Loucy (cell line): ENCODE results near the gene PRKAR1A.

Source experiments
- EZH2phosphoT487 ChIP-seq: fragments of 200-600 bp; IDR thresholded peaks from 2 replicates; pipeline ENCODE4 v1.6.1; 2018; ENCODE audit warnings: antibody characterized with exemption, mild to moderate bottlenecking, moderate library complexity, borderline replicate concordance
- TF ChIP-seq, protein P1 (sequence below): fragments of 200-600 bp; sonication (generic); conservative IDR thresholded peaks from 2 replicates; pipeline ENCODE4 v1.5.1; 2014; ENCODE audit warnings: mild to moderate bottlenecking, antibody characterized with exemption, low read length

DNA sequence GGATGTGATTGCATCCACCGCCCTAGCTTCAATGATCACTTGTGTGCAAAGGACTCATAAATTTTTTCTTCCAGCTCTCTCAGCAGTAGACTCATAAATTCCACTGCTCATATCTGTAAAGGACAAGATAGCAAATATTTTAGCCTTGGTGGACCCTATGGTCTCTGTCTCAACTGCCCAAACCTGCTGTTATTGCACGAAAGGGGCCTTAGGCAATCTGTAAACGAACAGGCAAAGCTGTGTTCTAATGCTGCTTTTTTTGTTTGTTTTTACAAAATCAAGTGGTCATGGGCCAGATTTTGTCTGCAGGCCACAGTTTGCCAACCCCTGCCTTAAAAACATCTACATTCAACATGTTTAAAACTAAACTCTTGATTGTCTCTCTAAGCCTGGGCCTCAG, 54.8 kb downstream of the PRKAR1A start:
- TF ChIP-seq, protein P1, sequence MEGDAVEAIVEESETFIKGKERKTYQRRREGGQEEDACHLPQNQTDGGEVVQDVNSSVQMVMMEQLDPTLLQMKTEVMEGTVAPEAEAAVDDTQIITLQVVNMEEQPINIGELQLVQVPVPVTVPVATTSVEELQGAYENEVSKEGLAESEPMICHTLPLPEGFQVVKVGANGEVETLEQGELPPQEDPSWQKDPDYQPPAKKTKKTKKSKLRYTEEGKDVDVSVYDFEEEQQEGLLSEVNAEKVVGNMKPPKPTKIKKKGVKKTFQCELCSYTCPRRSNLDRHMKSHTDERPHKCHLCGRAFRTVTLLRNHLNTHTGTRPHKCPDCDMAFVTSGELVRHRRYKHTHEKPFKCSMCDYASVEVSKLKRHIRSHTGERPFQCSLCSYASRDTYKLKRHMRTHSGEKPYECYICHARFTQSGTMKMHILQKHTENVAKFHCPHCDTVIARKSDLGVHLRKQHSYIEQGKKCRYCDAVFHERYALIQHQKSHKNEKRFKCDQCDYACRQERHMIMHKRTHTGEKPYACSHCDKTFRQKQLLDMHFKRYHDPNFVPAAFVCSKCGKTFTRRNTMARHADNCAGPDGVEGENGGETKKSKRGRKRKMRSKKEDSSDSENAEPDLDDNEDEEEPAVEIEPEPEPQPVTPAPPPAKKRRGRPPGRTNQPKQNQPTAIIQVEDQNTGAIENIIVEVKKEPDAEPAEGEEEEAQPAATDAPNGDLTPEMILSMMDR: no peak
- TF ChIP-seq EZH2phosphoT487: no peak
